IMR-90 (cell line): ENCODE data around the gene HELZ.
A peak's percentile ranks its signal among the peaks of the same experiment; 100 is the strongest.

ENCODE experiments used
- BHLHE40 ChIP-seq: fragments of 150-350 bp; IDR thresholded peaks from 2 replicates; pipeline ENCODE4 v1.6.1; 2016; ENCODE audit warnings: mild to moderate bottlenecking, low read depth, low read length
- CEBPB ChIP-seq: IDR thresholded peaks from 2 replicates; pipeline ENCODE4 v1.6.1; 2012; ENCODE audit warnings: low read depth, low read length, improper control_type of control experiment
- CHD1 ChIP-seq: IDR thresholded peaks from 2 replicates; pipeline ENCODE4 v1.6.1; 2012; ENCODE audit warnings: low read depth, low read length, improper control_type of control experiment
- CTCF ChIP-seq: conservative IDR thresholded peaks from 2 replicates; pipeline ENCODE4 v1.5.1; 2012; ENCODE audit warnings: mild to moderate bottlenecking, low read depth, low read length, improper control_type of control experiment
- FOS ChIP-seq: fragments of 150-350 bp; IDR thresholded peaks from 2 replicates; pipeline ENCODE4 v1.6.1; 2016; ENCODE audit warnings: low read depth, low read length
- MAFK ChIP-seq: IDR thresholded peaks from 2 replicates; pipeline ENCODE4 v1.6.1; 2012; ENCODE audit warnings: low read depth, low read length, improper control_type of control experiment
- MAZ ChIP-seq: IDR thresholded peaks from 2 replicates; pipeline ENCODE4 v1.6.1; 2012; ENCODE audit warnings: low read depth, mild to moderate bottlenecking, low read length, improper control_type of control experiment, moderate library complexity, borderline replicate concordance
- MXI1 ChIP-seq: IDR thresholded peaks from 2 replicates; pipeline ENCODE4 v1.6.1; 2012; ENCODE audit warnings: low read depth, mild to moderate bottlenecking, low read length, moderate library complexity, borderline replicate concordance
- POLR2A ChIP-seq: IDR thresholded peaks from 2 replicates; pipeline ENCODE4 v1.6.1; 2012; ENCODE audit warnings: mild to moderate bottlenecking, low read depth, low read length
- RAD21 ChIP-seq: IDR thresholded peaks from 2 replicates; pipeline ENCODE4 v1.6.1; 2012; ENCODE audit warnings: low read length, improper control_type of control experiment
- RCOR1 ChIP-seq: IDR thresholded peaks from 2 replicates; pipeline ENCODE4 v1.6.1; 2012; ENCODE audit warnings: mild to moderate bottlenecking, low read length, improper control_type of control experiment; ENCODE audit not compliant: insufficient replicate concordance
- SMC3 ChIP-seq: fragments of 150-350 bp; IDR thresholded peaks from 2 replicates; pipeline ENCODE4 v1.6.1; 2016; ENCODE audit warnings: low read depth, mild to moderate bottlenecking, antibody characterized with exemption, low read length, moderate library complexity
- TF ChIP-seq, protein P1 (sequence below): fragments of 150-350 bp; IDR thresholded peaks from 2 replicates; pipeline ENCODE4 v1.6.1; 2017; ENCODE audit warnings: mild to moderate bottlenecking, antibody characterized with exemption, low read length, low read depth

GRCh38 chr17:67040652-67041051 lies 204.3 kb downstream of the HELZ start:
- TF ChIP-seq CTCF, result no peak
- TF ChIP-seq RAD21, result no peak
- no peak for TF ChIP-seq POLR2A
- peak; percentile 39; the same call in 1 of the 2 replicates for TF ChIP-seq CEBPB
- TF ChIP-seq, protein P1, sequence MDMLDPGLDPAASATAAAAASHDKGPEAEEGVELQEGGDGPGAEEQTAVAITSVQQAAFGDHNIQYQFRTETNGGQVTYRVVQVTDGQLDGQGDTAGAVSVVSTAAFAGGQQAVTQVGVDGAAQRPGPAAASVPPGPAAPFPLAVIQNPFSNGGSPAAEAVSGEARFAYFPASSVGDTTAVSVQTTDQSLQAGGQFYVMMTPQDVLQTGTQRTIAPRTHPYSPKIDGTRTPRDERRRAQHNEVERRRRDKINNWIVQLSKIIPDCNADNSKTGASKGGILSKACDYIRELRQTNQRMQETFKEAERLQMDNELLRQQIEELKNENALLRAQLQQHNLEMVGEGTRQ, result no peak
- TF ChIP-seq FOS, result no peak
- no peak for TF ChIP-seq SMC3
- no peak for TF ChIP-seq BHLHE40
- no peak for TF ChIP-seq MXI1
- TF ChIP-seq CHD1, result no peak
- no peak for TF ChIP-seq MAFK
- TF ChIP-seq MAZ, result no peak
- TF ChIP-seq RCOR1, result no peak
